ENCODE measurements around the gene CCDC34. TPM values are rescaled to one million over a fixed set of nuclear protein-coding genes. Genes with fewer than 3 reads are reported as not detected.

Gene CCDC34
- polyA plus RNA-seq, 1 donor = 29.4 TPM

DNA sequence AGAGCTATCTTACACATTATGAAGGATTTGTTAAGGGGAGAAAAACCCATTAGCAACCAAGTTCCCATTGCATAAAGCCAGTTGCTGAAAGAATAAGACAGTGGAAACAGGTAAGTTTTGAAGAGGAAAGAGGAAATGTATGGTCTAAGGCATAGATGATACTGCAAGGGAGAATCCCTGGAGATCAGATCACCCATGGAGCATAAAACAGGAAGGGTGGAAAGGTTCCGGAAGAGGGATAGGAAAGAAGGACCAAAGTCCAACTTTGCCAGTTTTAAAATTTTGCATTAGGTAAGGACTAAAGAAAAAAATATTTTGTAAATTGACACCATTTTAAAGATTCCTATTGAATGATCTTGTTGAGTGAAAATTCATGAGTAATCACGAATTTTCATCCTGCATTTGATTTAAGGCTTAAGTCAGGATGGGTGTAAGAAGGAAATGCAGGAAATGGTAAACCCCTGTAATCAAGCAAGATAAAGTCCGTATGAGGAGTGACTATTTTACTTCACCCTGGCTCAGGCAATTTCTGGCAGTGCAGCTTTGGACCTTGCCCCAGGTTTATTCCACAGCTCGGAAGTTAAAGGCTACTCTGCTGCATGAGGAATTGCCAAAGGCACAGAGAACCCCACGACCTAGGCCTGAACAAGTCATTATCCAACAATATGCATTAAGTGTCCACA, 70.9 kb downstream of the CCDC34 start:
- H3K9me3 ChIP-seq (ENCODE audit: control insufficient read depth, low read depth, low read length) = peaks cover 10% of the 10 kb centered on the region
- peak; percentile 87 to 96 for DNase-seq
- peaks cover 47% of the 10 kb centered on the region for H3K4me1 ChIP-seq (ENCODE audit: control insufficient read depth, insufficient read depth, low read length)
- H3K27ac ChIP-seq (ENCODE audit: low read length) = peak overlapping the region; percentile 87
- H3K36me3 ChIP-seq (ENCODE audit: control insufficient read depth, insufficient read depth, low read length) = no peaks in the 10 kb centered on the region
- H3K4me3 ChIP-seq (ENCODE audit: low read length) = no peak overlapping the region
- H3K27me3 ChIP-seq (ENCODE audit: control insufficient read depth, insufficient read depth, low read length) = no peaks in the 10 kb centered on the region
- WGBS (ENCODE audit: insufficient coverage, low lambda C conversion rate) = 56% methylated on average over 1 of the region's 5 CpGs

DNA sequence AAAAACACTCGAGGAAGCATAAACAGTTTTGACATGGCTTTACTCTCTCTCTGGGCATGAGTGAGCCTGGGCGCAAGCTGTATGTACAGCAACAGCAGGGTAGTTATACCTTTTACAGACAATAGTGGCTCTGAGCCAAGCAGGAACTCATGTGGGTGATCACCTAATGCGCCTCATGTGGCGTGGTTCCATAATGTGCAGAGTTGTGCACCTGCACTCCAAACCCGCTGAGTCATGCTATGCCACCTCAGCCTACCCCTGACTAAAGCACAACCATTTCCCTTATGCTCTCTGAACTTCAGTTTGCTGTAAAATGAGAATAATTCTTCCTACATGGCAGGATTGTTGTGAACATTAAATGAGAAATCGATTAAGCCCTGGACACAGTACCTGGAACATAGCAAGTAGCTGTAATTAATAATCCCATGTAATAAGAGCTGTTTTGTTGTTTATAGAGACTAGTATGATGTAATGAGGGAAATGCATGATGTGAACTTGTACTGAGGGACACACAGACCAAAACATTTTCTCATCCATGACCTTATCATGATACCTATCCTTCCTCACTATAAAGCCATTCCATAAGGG, 71.6 kb downstream of the CCDC34 start:
- peaks cover 10% of the 10 kb centered on the region for H3K9me3 ChIP-seq (ENCODE audit: control insufficient read depth, low read depth, low read length)
- H3K27ac ChIP-seq (ENCODE audit: low read length) = peak overlapping the region; percentile 87
- H3K27me3 ChIP-seq (ENCODE audit: control insufficient read depth, insufficient read depth, low read length) = no peaks in the 10 kb centered on the region
- DNase-seq = peak; percentile 41 to 55
- H3K4me1 ChIP-seq (ENCODE audit: control insufficient read depth, insufficient read depth, low read length) = peaks cover 41% of the 10 kb centered on the region
- 100% methylated on average over 1 of the region's 6 CpGs for WGBS (ENCODE audit: insufficient coverage, low lambda C conversion rate)
- no peaks in the 10 kb centered on the region for H3K36me3 ChIP-seq (ENCODE audit: control insufficient read depth, insufficient read depth, low read length)
- H3K4me3 ChIP-seq (ENCODE audit: low read length) = no peak overlapping the region

- DNase-seq = no peak
- Histone ChIP-seq H3K4me1 (ENCODE audit: control insufficient read depth, insufficient read depth, low read length) (peaks cover 33% of the 10 kb centered on the region), H3K4me3 (ENCODE audit: low read length) (no peak overlapping the region), H3K27me3 (ENCODE audit: control insufficient read depth, insufficient read depth, low read length) (no peaks in the 10 kb centered on the region), H3K27ac (ENCODE audit: low read length) (peak overlapping the region; percentile 87), H3K36me3 (ENCODE audit: control insufficient read depth, insufficient read depth, low read length) (no peaks in the 10 kb centered on the region), H3K9me3 (ENCODE audit: control insufficient read depth, low read depth, low read length) (peaks cover 10% of the 10 kb centered on the region)
- no CpG with 5 or more reads among the region's 4 CpGs for WGBS (ENCODE audit: insufficient coverage, low lambda C conversion rate)
These were observed 72.6 kb downstream of the CCDC34 start for GRCh38 chr11:27290261-27291050.

Other genes starting within 250 kb of the CCDC34 start
- gene LGR4, start 109.6 kb upstream of the CCDC34 start, polyA plus RNA-seq = 53.2 TPM
- 26.9 TPM for gene LIN7C, start 143.6 kb upstream of the CCDC34 start, polyA plus RNA-seq

Measured in large intestine (tissue), 3 donors.